H1 (cell line): Measurements from ENCODE around the gene ALPG. TPM values are rescaled to one million over a fixed set of nuclear protein-coding genes. Genes with fewer than 3 reads are reported as not detected.

Source experiments
- GTF2F1 ChIP-seq: IDR thresholded peaks from 2 replicates; pipeline ENCODE4 v1.6.1; 2012; ENCODE audit warnings: low read depth, low read length, improper control_type of control experiment, borderline replicate concordance
- POLR2A ChIP-seq, 2 experiments: IDR thresholded peaks; 1 replicate in 1 of 2; 2 replicates in 1 of 2; pipeline ENCODE4 v1.6.1; 2011; ENCODE audit warnings: low read depth in 2 of 2, low read length in 2 of 2, mild to moderate bottlenecking in 2 of 2; ENCODE audit errors: control extremely low read depth in 1 of 2
- polyA plus RNA-seq, 7 experiments: library from polyadenylated mRNA; depleted of rRNA in 3 of 7; stranded (reverse) in 5 of 7; unstranded in 2 of 7; fragments of >200 nt in 5 of 7; fragments of 200-250 nt in 2 of 7; gene quantifications; 1 replicate in 5 of 7; 2 replicates in 1 of 7; 4 replicates in 1 of 7; pipeline versions ENCODE4 v1.2.1 to v1.2.3, GENCODE V29; 2011 to 2013; ENCODE audit warnings: missing spikeins in 2 of 7, mixed read lengths in 2 of 7
- total RNA-seq: library from RNA; stranded (reverse); fragmentation: NEBNext Ultra II Directional; extraction: Animal tissue kit (Norgen Biotek cat#: 25700); gene quantifications from 2 replicates; pipeline ENCODE4 v1.2.1, GENCODE V29; 2021

The ALPG gene
- total and polyA plus RNA-seq, 2 of the 8 experiments (the other 6 are each of a cell fraction or from before 2014, with no cell fraction given), result 0.56 to 2.1 TPM

DNA sequence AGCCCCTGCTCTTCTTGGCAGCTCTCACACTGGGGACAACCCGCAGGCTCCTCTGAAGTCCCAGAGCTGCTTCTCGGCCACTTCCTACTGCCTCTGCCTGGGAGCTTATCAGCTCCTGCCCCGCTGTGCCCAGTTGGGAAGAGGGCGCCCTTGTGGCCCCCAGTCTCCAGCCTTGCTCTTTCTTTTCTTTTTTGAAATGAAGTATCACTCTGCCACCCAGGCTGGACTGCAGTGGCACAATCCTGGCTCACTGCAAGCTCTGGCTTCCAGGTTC lies 28.7 kb downstream of the ALPG start (continued):
- TF ChIP-seq GTF2F1 (no peak), POLR2A (IDR thresholded peaks at IDR 0.05; ENCODE audit: control extremely low read depth in 1 of 2, low read depth in 2 of 2, low read length in 2 of 2) (no peak)
